AG04450 (cell line): Measurements from ENCODE around the gene ADSS1. TPM values are rescaled to one million over a fixed set of nuclear protein-coding genes. Genes with fewer than 3 reads are reported as not detected.
A peak's percentile ranks its signal among the peaks of the same experiment; 100 is the strongest.

Source experiments
- CTCF ChIA-PET: fragments of 300-600, 350-600 bp; formaldehyde crosslinking; extraction: SDS; loops from one replicate; lab custom pipeline; 2022; ENCODE audit warnings: antibody characterized with exemption, inconsistent platforms; lab: Charles Lee
- POLR2A ChIA-PET: fragments of 350-600 bp; formaldehyde crosslinking; extraction: SDS; loops from one replicate; lab custom pipeline; 2021; ENCODE audit warnings: antibody characterized with exemption, inconsistent platforms; lab: Yijun Ruan, JAX
- DNase-seq: peaks from one replicate; pipeline ENCODE4 v3.0.0-alpha.2; 2011; ENCODE audit warnings: low read depth, low spot score
- H3K27ac ChIP-seq: one replicate; pipeline ENCODE4 v1.5.1; 2012; ENCODE audit warnings: low read depth, low read length, control low read depth
- H3K27me3 ChIP-seq: one replicate; pipeline ENCODE4 v1.6.0; 2012; ENCODE audit warnings: low read length; ENCODE audit not compliant: control insufficient read depth, insufficient read depth
- H3K4me3 ChIP-seq: 2 replicates; pipeline ENCODE4 v1.5.1; 2011; ENCODE audit warnings: mild to moderate bottlenecking, low read depth, low read length, control low read depth
- H3K9me3 ChIP-seq: 2 replicates; pipeline ENCODE4 v1.5.1; 2012; ENCODE audit warnings: low read length; ENCODE audit not compliant: control insufficient read depth, insufficient read depth
- CTCF ChIP-seq: IDR thresholded peaks from 2 replicates; pipeline ENCODE4 v1.5.1; 2011; ENCODE audit warnings: low read depth, low read length, control low read depth, inconsistent platforms
- polyA plus RNA-seq: library from polyadenylated mRNA; depleted of rRNA; stranded (reverse); fragments of >200 nt; gene quantifications from 2 replicates; pipeline ENCODE4 v1.2.3, GENCODE V29; 2011

Gene ADSS1
- polyA plus RNA-seq, 1 experiment = 2.8 TPM

GRCh38 chr14:104770851-104771272 is 46.8 kb downstream of the ADSS1 start:
- Histone ChIP-seq H3K27ac (no peak overlapping the region), H3K4me3 (no peak overlapping the region)
- TF ChIP-seq CTCF = peak; percentile 56

GRCh38 chr14:104771374-104771773 is 47.3 kb downstream of the ADSS1 start:
- no peaks in the 10 kb centered on the region for H3K27me3 ChIP-seq
- H3K27ac ChIP-seq = no peak overlapping the region
- peaks cover 24% of the 10 kb centered on the region for H3K9me3 ChIP-seq
- CTCF ChIA-PET = interaction anchor here (1.1 to 1.7 kb wide), 2 partner anchors 24 to 55 kb away, joined by 3 to 16 read pairs; partner anchors contain the start of gene AKT1
- POLR2A ChIA-PET = interaction anchor here (3.7 kb wide), 1 partner anchor 19 kb away, joined by 12 read pairs; the partner anchor contains the start of gene SIVA1
- no peak overlapping the region for H3K4me3 ChIP-seq
- no peak for DNase-seq
- TF ChIP-seq CTCF = no peak

More at GRCh38 chr14:104770851-104771272, 46.8 kb downstream of the ADSS1 start:
- no peaks in the 10 kb centered on the region for H3K27me3 ChIP-seq
- ChIA-PET CTCF (interaction anchor here (0.7 to 1.7 kb wide), 3 partner anchors 24 to 68 kb away, joined by 3 to 16 read pairs (median 3); partner anchors contain the start of gene AKT1), POLR2A (interaction anchor here (3.7 kb wide), 1 partner anchor 18 kb away, joined by 12 read pairs; the partner anchor contains the start of gene SIVA1)
- no peak for DNase-seq
- H3K9me3 ChIP-seq = peaks cover 23% of the 10 kb centered on the region

GRCh38 chr14:104771918-104772706 is 48.1 kb downstream of the ADSS1 start:
- TF ChIP-seq CTCF = no peak
- DNase-seq = no peak
- no peak overlapping the region for H3K4me3 ChIP-seq
- peaks cover 30% of the 10 kb centered on the region for H3K9me3 ChIP-seq
- H3K27ac ChIP-seq = no peak overlapping the region
- ChIA-PET CTCF (interaction anchor here (0.8 to 1.3 kb wide), 2 partner anchors 54 to 55 kb away, joined by 3 read pairs; no protein-coding TSS in a partner anchor), POLR2A (interaction anchor here (3.7 kb wide), 1 partner anchor 19 kb away, joined by 12 read pairs; the partner anchor contains the start of gene SIVA1)
- no peaks in the 10 kb centered on the region for H3K27me3 ChIP-seq

- CTCF ChIA-PET = interaction anchor here (0.8 to 1.3 kb wide), 3 partner anchors 48 to 54 kb away, joined by 3 to 5 read pairs (median 3); no protein-coding TSS in a partner anchor
- no peak for DNase-seq
- Histone ChIP-seq H3K27ac (no peak overlapping the region), H3K4me3 (no peak overlapping the region), H3K27me3 (no peaks in the 10 kb centered on the region), H3K9me3 (peaks cover 30% of the 10 kb centered on the region)
- no peak for TF ChIP-seq CTCF
- POLR2A ChIA-PET = interaction anchor here (3.7 kb wide), 1 partner anchor 20 kb away, joined by 12 read pairs; the partner anchor contains the start of gene SIVA1
These were observed 48.9 kb downstream of the ADSS1 start for GRCh38 chr14:104772707-104773504.
